Measurements from ENCODE around the gene STAB2. TPM values are rescaled to one million over a fixed set of nuclear protein-coding genes. Genes with fewer than 3 reads are reported as not detected.

Gene STAB2
- total RNA-seq, 4 donors from 2014 or later = not detected

- in situ Hi-C loops (cut with MboI; ENCODE audit: low sequenced_read_pairs in 4 of 4) = no loop called here
- no peaks in the 10 kb centered on the region for H3K9me3 ChIP-seq
- DNase-seq (no peak), ATAC-seq (no peak)
- peaks cover 0 to 13% of the 10 kb centered on the region in 2 donors for H3K36me3 ChIP-seq
- TF ChIP-seq CTCF (IDR thresholded peaks at IDR 0.05 in 4 of 5, conservative IDR thresholded peaks at IDR 0.05 in 1 of 5) = no peak
- TF ChIP-seq POLR2A (IDR thresholded peaks at IDR 0.05) = no peak
- intact Hi-C loops (cut with DNase I; ENCODE audit: low total_unique reads) = loop anchor here (2.0 kb wide), 1 partner anchor 97 kb away; no protein-coding TSS in a partner anchor
- H3K27ac ChIP-seq = no peak overlapping the region
- peaks cover 5 to 6% of the 10 kb centered on the region in 2 donors for H3K4me1 ChIP-seq
- H3K4me3 ChIP-seq = no peak overlapping the region
- no peaks in the 10 kb centered on the region for H3K27me3 ChIP-seq
These were observed 186.2 kb downstream of the STAB2 start for GRCh38 chr12:103773109-103773910.

GRCh38 chr12:103774977-103775560 lies 188.0 kb downstream of the STAB2 start:
- TF ChIP-seq CTCF (IDR thresholded peaks at IDR 0.05 in 4 of 5, conservative IDR thresholded peaks at IDR 0.05 in 1 of 5) (no peak), POLR2A (IDR thresholded peaks at IDR 0.05) (no peak)
- DNase-seq (no peak), ATAC-seq (no peak)
- Histone ChIP-seq H3K27me3 (no peaks in the 10 kb centered on the region), H3K4me1 (peaks cover 5 to 9% of the 10 kb centered on the region in 2 donors), H3K4me3 (no peak overlapping the region), H3K9me3 (no peaks in the 10 kb centered on the region), H3K27ac (no peak overlapping the region), H3K36me3 (peaks cover 0 to 13% of the 10 kb centered on the region in 2 donors)
- in situ Hi-C loops (cut with MboI; ENCODE audit: low sequenced_read_pairs in 4 of 4) = no loop called here
- intact Hi-C loops (cut with DNase I; ENCODE audit: low total_unique reads) = no loop called here

- Histone ChIP-seq H3K27ac (no peak overlapping the region), H3K9me3 (no peaks in the 10 kb centered on the region), H3K36me3 (peaks cover 0 to 13% of the 10 kb centered on the region in 2 donors), H3K4me3 (no peak overlapping the region), H3K4me1 (peaks cover 33 to 37% of the 10 kb centered on the region in 2 donors), H3K27me3 (no peaks in the 10 kb centered on the region)
- ATAC-seq (no peak), DNase-seq (no peak)
- intact Hi-C loops (cut with DNase I; ENCODE audit: low total_unique reads) = no loop called here
- in situ Hi-C loops (cut with MboI; ENCODE audit: low sequenced_read_pairs in 4 of 4) = no loop called here
- TF ChIP-seq CTCF (IDR thresholded peaks at IDR 0.05 in 4 of 5, conservative IDR thresholded peaks at IDR 0.05 in 1 of 5) (no peak), POLR2A (IDR thresholded peaks at IDR 0.05) (no peak)
These were observed 191.7 kb downstream of the STAB2 start for GRCh38 chr12:103778781-103779180.

- no peaks in the 10 kb centered on the region for H3K27me3 ChIP-seq
- H3K36me3 ChIP-seq = peaks cover 0 to 13% of the 10 kb centered on the region in 2 donors
- no peak for ATAC-seq
- DNase-seq = no peak
- intact Hi-C loops (cut with DNase I; ENCODE audit: low total_unique reads) = loop anchor here (10.0 kb wide), 1 partner anchor 1445 kb away; no protein-coding TSS in a partner anchor
- in situ Hi-C loops (cut with MboI; ENCODE audit: low sequenced_read_pairs in 4 of 4) = loop anchor here in 2 of 4 donors (10.0 kb wide), 1 partner anchor 75 kb away; no protein-coding TSS in a partner anchor
- no peaks in the 10 kb centered on the region for H3K9me3 ChIP-seq
- peak overlapping the region in 1 of 4 donors; percentile 91 for H3K27ac ChIP-seq
- H3K4me1 ChIP-seq = peaks cover 39 to 45% of the 10 kb centered on the region in 2 donors
- TF ChIP-seq CTCF (IDR thresholded peaks at IDR 0.05 in 4 of 5, conservative IDR thresholded peaks at IDR 0.05 in 1 of 5) (no peak), POLR2A (IDR thresholded peaks at IDR 0.05) (no peak)
- no peak overlapping the region for H3K4me3 ChIP-seq
These were observed 192.5 kb downstream of the STAB2 start for GRCh38 chr12:103779410-103780092.

Data from gastrocnemius medialis (tissue), 4 donors.